ENCODE measurements around the gene TMEM95.

TMEM95 gene

GRCh38 chr17:7393613-7394451 lies 38.9 kb downstream of the TMEM95 start:
- H3K4me3 ChIP-seq (ENCODE audit: control insufficient read depth, low read depth, low read length) = peak overlapping the region; percentile 82
- TF ChIP-seq CTCF (conservative IDR thresholded peaks at IDR 0.05; ENCODE audit: control insufficient read depth, insufficient read depth, low read depth, low read length) = no peak
- DNase-seq (ENCODE audit: low read depth) = no peak

DNA sequence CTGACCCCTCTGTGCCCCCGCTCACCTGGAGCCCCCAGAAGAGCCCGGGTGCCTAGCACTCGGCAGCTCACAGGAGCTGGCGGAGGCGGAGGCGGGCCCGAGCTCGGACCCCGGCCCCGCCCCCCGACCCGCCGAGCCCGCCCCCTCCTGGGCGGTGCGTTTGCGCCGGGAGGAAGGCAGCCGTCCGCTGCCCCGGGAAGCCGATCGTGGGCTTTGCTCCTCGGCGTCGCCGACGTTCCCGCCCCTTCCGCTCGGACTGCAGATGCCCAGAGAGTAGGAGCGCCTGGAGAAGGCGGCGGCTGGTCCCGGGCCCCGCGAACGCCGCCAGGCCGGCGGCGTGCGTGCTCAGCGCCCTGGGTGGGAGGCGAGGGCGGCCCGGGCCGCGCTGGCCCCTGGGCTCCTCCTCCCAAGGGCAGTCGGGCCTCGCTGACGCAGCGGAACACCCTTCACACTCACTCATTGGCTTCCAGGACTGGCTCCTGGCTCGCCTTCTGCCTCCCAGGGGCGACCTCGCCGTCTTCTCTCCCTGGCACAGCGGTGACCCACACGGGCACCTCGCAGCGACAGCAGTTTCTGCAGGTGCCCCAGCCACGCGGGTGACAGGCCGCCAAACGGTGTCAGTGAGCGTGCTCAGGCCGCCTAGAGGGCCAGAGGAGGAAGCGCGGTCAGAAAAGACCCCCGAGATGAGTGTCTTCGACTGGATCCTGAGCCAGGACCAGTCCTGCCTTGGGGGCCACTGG lies 39.7 kb downstream of the TMEM95 start, which contains the start of gene PLSCR3:
PLSCR3 (minus strand) TSS at position 74 of the 740 bp plus-strand sequence. CDS start 415 bp downstream, outside the sequence.
- TF ChIP-seq CTCF (conservative IDR thresholded peaks at IDR 0.05; ENCODE audit: control insufficient read depth, insufficient read depth, low read depth, low read length) = peak; percentile 32
- peak within 1 kb of the TSS; percentile 82 for H3K4me3 ChIP-seq (ENCODE audit: control insufficient read depth, low read depth, low read length)
- peak; percentile 80 for DNase-seq (ENCODE audit: low read depth)

- DNase-seq (ENCODE audit: low read depth) = no peak
- no peak for TF ChIP-seq CTCF (conservative IDR thresholded peaks at IDR 0.05; ENCODE audit: control insufficient read depth, insufficient read depth, low read depth, low read length)
- no peak overlapping the region for H3K4me3 ChIP-seq (ENCODE audit: control insufficient read depth, low read depth, low read length)
Observed at GRCh38 chr17:7396147-7396546, 41.2 kb downstream of the TMEM95 start.

DNA sequence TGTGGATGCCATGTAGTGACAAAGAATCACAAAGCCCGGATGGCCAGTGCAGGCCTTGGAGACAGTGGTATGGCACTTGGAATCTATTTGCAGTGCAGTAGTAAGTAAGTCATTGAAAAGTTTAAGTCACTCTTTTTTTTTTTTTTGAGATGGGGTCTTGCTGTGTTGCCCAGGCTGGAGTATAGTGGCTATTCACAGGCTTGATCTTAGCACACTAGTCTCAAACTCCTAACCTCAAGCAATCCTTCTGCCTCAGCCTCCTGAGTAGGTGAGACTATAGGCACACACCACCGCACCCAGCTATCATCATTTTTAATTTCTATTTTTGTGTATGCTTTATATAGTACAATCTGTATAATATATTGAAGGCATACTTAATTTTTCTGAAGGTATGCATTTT lies 43.7 kb downstream of the TMEM95 start:
- DNase-seq (ENCODE audit: low read depth) = no peak
- no peak overlapping the region for H3K4me3 ChIP-seq (ENCODE audit: control insufficient read depth, low read depth, low read length)
- no peak for TF ChIP-seq CTCF (conservative IDR thresholded peaks at IDR 0.05; ENCODE audit: control insufficient read depth, insufficient read depth, low read depth, low read length)

- TF ChIP-seq CTCF (conservative IDR thresholded peaks at IDR 0.05; ENCODE audit: control insufficient read depth, insufficient read depth, low read depth, low read length) = no peak
- no peak for DNase-seq (ENCODE audit: low read depth)
- H3K4me3 ChIP-seq (ENCODE audit: control insufficient read depth, low read depth, low read length) = peak overlapping the region; percentile 67
Observed at GRCh38 chr17:7403043-7403726, 48.2 kb downstream of the TMEM95 start.

DNA sequence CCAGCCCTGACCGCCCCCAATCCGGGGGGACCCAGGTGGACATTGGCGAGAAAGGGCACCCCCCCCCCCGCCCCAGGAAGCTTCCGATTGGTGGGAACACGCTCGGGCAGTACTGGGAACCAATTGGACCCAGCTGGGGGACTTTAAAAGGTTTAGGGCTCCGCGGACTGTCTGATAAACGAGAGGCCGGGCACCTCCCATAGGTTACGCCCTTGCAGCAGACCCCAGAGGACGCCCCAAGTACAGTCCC lies 48.7 kb downstream of the TMEM95 start:
- TF ChIP-seq CTCF (conservative IDR thresholded peaks at IDR 0.05; ENCODE audit: control insufficient read depth, insufficient read depth, low read depth, low read length) = no peak
- DNase-seq (ENCODE audit: low read depth) = no peak
- H3K4me3 ChIP-seq (ENCODE audit: control insufficient read depth, low read depth, low read length) = peak overlapping the region; percentile 67
